NCI-H1436 treated with DMSO at 0.1 percent for 48 hours (cell line): ENCODE measurements around the gene MPPED1.

Source experiments
- DNase-seq: peaks from one replicate; lab custom pipeline; 2025; lab: John Stamatoyannopoulos, UW

Gene MPPED1

DNA sequence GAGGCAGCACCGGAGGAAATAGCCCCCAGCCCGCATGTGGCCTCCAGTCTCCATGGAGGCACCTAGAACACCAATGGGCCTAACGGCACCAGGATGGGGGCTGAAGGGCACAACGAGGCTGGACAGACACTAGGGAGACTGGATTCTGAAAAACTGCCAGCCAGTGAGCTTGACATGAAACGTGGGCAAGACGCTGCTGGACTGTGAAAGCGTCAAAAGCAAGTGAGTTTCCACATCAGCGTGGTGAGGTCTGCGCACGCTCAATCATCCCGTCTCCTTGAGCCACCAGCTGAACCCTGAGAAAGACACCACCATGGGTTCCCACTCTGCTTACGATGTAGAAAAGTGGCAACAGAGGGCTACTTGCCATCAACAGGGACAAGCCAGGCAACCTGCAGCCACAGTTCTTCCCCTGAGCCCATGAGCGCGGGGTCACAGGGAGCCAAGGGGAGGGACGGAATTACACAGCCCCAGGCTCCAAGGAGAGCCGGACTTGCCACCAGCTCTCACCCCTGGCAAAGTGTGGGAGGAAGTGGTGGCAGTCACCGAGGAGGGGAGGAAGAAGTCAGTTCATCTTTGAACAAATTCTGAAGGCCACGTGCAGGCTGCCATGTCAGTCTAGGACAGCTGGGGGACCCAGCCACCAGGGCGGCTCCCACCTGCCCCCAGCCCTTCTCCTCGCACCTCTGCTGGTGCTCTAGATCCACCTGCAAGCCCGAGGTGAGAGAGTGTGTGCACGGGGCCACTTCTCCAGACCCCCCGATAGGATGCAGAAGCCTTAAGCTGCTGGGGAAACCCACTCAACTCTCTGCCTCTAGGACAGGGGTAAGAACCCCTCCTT, 131.1 kb downstream of the MPPED1 start:
- DNase-seq, result no peak

DNA sequence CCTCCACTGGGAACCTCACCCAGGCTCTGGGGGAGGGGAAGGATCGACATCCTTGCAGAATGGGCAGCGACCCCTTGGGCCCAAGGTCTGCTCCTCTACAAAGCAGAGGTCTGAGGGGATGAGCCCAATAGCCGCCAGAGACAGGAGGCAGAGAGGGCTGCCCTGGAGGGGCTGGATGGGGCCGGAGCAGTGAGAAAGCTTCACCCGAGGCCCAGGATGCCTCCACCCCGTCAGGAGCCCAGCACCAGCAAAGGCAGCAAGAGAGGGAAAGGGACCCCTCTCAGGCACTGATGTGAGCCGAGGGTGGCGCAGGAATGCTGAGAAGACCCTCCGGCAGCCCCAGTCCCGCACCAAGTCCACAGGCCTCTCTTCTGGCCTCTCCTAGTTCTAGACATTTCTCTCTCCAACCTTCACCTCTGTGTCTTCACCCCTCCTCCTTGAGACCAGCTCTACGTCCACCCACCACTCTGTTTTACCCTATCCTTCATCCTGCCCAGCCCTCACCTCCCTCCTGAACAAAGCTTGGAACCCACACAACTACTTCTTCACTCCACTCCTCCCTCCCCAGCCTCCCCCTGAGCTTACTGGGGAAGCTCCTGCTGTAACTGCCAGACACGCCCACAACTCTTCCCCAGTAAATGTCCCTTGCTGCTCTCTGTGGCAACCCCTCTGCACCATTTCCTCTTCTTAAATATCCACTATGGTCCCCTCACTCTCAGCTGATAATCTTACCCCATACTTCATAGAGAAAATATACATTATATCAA, 131.9 kb downstream of the MPPED1 start:
- DNase-seq, result no peak

- DNase-seq, result no peak
These were observed 132.5 kb downstream of the MPPED1 start for GRCh38 chr22:43544289-43544673.

DNA sequence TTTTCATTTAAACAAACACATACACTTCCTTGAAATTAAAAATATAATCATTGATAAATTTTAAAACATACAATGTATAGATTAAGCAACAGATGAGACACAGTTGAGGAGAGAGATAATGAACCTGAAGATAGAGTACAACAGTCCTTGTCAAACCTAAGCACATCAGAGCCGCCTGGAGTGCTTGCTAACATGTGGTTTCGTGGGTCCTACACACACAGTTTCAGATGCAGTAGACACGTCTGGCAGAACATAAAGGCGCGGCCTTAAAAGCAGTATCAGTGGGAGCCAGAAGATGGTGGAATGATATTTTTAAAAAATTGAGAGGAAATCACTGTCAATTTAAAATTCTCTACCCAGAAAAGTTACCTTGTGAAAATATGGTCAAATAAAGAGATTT, 134.4 kb downstream of the MPPED1 start:
- DNase-seq, result no peak

- DNase-seq, result no peak
These were observed 138.3 kb downstream of the MPPED1 start for GRCh38 chr22:43550024-43550620.

- DNase-seq, result no peak
These were observed 138.9 kb downstream of the MPPED1 start for GRCh38 chr22:43550672-43551071.

GRCh38 chr22:43553451-43554258, 141.8 kb downstream of the MPPED1 start:
- DNase-seq, result no peak

DNA sequence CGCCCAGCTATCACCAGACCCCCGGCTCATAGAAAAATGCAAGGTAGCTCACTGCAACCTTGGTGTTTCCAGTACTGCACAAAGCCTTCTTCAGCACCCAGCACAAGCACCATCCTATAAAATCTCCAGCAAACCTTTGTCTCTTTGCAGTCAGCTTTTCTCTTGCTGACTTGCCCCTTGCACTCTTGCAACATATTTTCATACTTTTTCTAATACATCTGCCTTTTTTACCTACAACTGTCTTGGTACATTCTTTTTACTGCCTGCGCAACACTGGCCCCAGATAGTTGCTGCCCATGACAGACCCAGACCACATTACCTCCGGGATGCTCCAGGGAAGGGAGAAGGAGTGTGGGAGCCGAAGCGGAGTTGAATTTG, 142.4 kb downstream of the MPPED1 start:
- DNase-seq, result no peak

GRCh38 chr22:43554694-43555365, 143.0 kb downstream of the MPPED1 start:
- DNase-seq, result no peak

DNA sequence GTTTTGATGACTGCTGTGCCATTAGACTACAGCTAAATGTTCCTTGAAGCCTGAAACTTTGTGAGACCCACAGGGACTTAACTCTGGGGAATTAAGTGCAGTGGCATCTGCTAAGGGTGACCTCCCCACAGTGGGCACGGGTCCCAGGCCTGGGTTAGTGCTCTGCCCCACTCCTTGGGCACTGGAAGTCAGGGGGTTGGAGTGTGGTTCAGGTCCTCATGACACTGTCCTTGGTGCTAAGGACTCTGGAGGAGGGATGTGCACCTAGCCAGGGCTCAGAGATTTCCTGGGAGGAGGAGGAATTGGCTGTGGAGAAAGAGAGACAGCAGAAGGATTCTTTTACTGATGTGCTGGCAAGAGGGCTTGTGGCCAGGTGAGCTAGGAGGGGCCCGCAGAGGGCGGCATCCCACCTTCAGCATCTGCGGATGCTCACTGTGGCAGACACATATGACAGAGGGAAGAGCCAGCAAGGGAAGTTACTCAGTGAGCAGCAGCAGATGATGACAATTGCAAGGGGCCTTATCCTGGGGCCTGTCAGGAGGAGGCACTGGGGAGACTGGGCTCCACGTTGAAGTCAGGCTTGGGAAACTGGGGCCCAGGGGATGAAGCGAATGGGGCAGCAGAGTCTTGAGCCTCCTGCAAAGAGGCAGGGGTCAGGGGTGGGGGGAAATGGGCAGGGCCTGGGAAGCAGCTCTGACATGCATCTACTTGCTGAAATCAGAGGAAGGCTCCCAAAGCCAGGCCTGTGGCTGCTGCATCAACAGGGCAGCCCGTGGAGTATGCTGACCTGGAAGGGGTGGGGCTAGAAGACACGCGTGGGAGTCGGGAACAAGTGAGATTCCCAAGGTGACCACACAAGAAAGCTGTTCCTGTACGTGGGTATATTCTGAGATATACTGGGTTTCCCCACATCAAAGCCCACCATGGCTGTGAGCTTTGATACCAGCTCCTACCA, 144.0 kb downstream of the MPPED1 start:
- DNase-seq, result no peak
